Vagina (tissue), 2 donors: ENCODE data around the gene SLC44A3. TPM values are rescaled to one million over a fixed set of nuclear protein-coding genes. Genes with fewer than 3 reads are reported as not detected.
A peak's percentile ranks its signal among the peaks of the same experiment; 100 is the strongest.

Experiments
- DNase-seq, 2 donors: peaks; one replicate each; pipeline ENCODE4 v3.0.0-alpha.2; 2017; ENCODE audit errors: extremely low spot score in 2 of 2
- H3K27ac ChIP-seq: fragments of 200-600 bp; sonication (generic); one replicate; pipeline ENCODE4 v1.5.1; 2019
- H3K27me3 ChIP-seq: fragments of 200-600 bp; sonication (generic); one replicate; pipeline ENCODE4 v1.5.1; 2019
- H3K36me3 ChIP-seq, 2 donors: fragments of 200-600 bp; sonication (generic); one replicate each; pipeline ENCODE4 v1.5.1; 2017 to 2019
- H3K4me1 ChIP-seq: fragments of 200-600 bp; sonication (generic); one replicate; pipeline ENCODE4 v1.5.1; 2019
- H3K4me3 ChIP-seq, 2 donors: fragments of 200-600 bp; sonication (generic); 1 replicate in 1 of 2; 2 replicates in 1 of 2; pipeline ENCODE4 v1.5.1; 2016 to 2019
- H3K9me3 ChIP-seq: fragments of 200-600 bp; sonication (generic); one replicate; pipeline ENCODE4 v1.5.1; 2019
- POLR2A ChIP-seq, 2 donors: fragments of 450-650 bp; IDR thresholded peaks; one replicate each; pipeline ENCODE4 v1.6.1; 2017; ENCODE audit warnings: antibody characterized with exemption in 2 of 2, mild to moderate bottlenecking in 2 of 2, moderate library complexity in 2 of 2
- POLR2AphosphoS5 ChIP-seq, 2 donors: sonication (generic); formaldehyde crosslinking; IDR thresholded peaks; one replicate each; pipeline ENCODE4 v1.9.0; 2017; ENCODE audit warnings: antibody characterized with exemption in 2 of 2, mild to moderate bottlenecking in 2 of 2, low read depth in 1 of 2; ENCODE audit not compliant: insufficient read depth in 1 of 2
- intact Hi-C: fragments of 100-400 bp; cut with DNase I; formaldehyde crosslinking; loops from one replicate; pipeline ENCODE4 v1.15.1; 2023
- total RNA-seq: library from RNA; depleted of rRNA; stranded (reverse); fragments of >200 nt; gene quantifications from one replicate; pipeline ENCODE4 v1.2.3, GENCODE V29; 2016
- TF ChIP-seq, protein P1 (sequence below), 3 experiments: fragments of 450-650 bp in 2 of 3; fragments of 200-600 bp in 1 of 3; sonication (generic) in 1 of 3; IDR thresholded peaks; one replicate each; pipeline ENCODE4 v1.5.1; 2017 to 2019; ENCODE audit warnings: antibody characterized with exemption in 3 of 3, mild to moderate bottlenecking in 2 of 3, moderate library complexity in 2 of 3

SLC44A3 gene
- total RNA-seq, 1 donor from 2014 or later, result 6.6 TPM

DNA sequence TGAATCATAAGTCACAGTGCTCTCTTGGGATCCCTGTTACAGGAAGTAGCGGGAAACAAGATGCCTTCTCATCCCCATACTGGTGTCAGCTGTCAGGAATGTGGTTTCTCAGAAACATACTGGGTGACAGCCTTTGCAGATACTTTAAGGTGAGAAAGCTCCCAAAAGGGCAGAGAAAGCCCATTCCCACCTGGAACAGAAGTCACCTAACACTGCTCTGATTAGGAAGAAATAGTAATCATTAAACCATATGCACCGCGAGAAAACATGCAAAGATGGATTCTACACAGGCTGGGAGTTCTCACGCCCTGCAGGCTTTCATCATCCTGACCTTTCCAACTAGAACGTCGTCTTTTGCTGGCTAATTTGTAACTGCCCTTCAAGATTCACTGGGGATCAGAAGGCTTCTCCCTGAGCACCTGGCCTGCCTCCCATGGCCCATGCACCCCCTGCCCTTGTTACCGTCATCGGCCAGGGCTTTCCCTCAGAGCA, 46.2 kb upstream of the SLC44A3 start:
- no peak for DNase-seq
- Histone ChIP-seq H3K4me1 (no peaks in the 10 kb centered on the region), H3K27ac (no peak overlapping the region), H3K9me3 (no peaks in the 10 kb centered on the region), H3K27me3 (no peaks in the 10 kb centered on the region), H3K4me3 (no peak overlapping the region), H3K36me3 (no peaks in the 10 kb centered on the region)
- intact Hi-C loops, result no loop called here
- TF ChIP-seq, protein P1, sequence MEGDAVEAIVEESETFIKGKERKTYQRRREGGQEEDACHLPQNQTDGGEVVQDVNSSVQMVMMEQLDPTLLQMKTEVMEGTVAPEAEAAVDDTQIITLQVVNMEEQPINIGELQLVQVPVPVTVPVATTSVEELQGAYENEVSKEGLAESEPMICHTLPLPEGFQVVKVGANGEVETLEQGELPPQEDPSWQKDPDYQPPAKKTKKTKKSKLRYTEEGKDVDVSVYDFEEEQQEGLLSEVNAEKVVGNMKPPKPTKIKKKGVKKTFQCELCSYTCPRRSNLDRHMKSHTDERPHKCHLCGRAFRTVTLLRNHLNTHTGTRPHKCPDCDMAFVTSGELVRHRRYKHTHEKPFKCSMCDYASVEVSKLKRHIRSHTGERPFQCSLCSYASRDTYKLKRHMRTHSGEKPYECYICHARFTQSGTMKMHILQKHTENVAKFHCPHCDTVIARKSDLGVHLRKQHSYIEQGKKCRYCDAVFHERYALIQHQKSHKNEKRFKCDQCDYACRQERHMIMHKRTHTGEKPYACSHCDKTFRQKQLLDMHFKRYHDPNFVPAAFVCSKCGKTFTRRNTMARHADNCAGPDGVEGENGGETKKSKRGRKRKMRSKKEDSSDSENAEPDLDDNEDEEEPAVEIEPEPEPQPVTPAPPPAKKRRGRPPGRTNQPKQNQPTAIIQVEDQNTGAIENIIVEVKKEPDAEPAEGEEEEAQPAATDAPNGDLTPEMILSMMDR (IDR thresholded peaks at IDR 0.05), result no peak
- no peak for TF ChIP-seq POLR2A (IDR thresholded peaks at IDR 0.05)
- no peak for TF ChIP-seq POLR2AphosphoS5 (IDR thresholded peaks at IDR 0.05; ENCODE audit: insufficient read depth in 1 of 2, low read depth in 1 of 2)

DNA sequence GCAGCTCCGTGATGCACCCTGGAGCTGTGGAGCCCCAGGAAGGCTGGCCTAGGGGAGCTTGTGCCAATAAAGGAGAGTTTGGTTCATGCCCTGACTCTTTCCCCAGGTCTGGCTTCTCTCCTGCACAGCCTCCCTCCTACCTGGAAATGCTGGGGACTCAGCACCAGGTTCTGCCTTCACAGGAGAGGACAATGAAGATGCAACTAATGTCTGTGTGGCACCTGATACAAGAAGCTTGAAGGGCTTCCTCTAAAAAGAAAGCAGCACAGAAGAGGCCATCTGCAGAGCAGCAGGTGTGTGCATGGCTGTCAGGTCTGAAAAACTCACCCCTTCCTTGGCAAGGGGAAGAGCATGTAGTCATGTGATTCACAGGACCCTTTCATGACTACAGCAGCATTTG, 43.7 kb upstream of the SLC44A3 start:
- DNase-seq, result no peak
- H3K4me1 ChIP-seq, result no peaks in the 10 kb centered on the region
- H3K27me3 ChIP-seq, result no peaks in the 10 kb centered on the region
- no peaks in the 10 kb centered on the region for H3K9me3 ChIP-seq
- no peaks in the 10 kb centered on the region for H3K36me3 ChIP-seq
- no peak overlapping the region for H3K4me3 ChIP-seq
- intact Hi-C loops, result no loop called here
- H3K27ac ChIP-seq, result no peak overlapping the region
- no peak for TF ChIP-seq POLR2AphosphoS5 (IDR thresholded peaks at IDR 0.05; ENCODE audit: insufficient read depth in 1 of 2, low read depth in 1 of 2)
- no peak for TF ChIP-seq POLR2A (IDR thresholded peaks at IDR 0.05)
- TF ChIP-seq, protein P1 (IDR thresholded peaks at IDR 0.05), result no peak

DNA sequence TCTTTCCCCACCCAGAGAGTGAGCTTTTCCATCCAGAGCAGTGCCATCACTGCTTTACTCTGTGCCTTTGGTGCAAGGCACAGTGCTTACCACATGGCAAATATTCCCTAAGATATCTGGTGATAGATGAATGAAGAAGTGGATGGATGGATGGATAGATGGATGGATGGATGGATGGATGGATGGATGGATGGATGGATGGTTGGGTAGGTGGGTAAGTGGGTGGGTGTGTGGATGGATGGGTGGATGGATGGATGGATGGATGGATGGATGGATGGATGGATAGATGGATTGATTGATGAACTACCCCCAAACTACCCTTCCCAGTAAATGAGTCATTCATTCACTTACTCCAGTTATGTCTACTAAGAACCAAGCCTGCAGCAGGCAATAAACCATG, 42.9 kb upstream of the SLC44A3 start:
- intact Hi-C loops, result no loop called here
- Histone ChIP-seq H3K4me1 (no peaks in the 10 kb centered on the region), H3K27ac (no peak overlapping the region), H3K4me3 (no peak overlapping the region), H3K36me3 (no peaks in the 10 kb centered on the region), H3K9me3 (no peaks in the 10 kb centered on the region), H3K27me3 (no peaks in the 10 kb centered on the region)
- no peak for DNase-seq
- TF ChIP-seq POLR2AphosphoS5 (IDR thresholded peaks at IDR 0.05; ENCODE audit: insufficient read depth in 1 of 2, low read depth in 1 of 2), result no peak

DNA sequence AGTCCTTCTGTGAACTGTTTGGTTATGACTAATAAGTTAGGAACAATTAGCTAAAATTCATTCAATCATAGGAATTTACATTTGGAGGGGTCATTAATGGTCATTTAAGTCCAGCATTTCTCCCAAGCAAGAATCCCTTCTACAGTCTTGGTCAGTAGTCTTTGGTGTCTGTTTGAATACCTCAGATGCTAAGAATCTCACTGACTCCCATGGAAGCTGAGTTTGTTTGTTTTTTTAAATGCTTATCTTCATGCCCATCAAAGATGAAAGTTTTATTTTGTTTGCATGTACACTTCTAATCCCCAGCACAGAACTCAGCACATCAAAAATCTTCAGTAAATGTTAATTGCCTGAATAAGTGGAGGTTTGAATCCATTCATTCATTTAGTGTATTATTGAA, 41.3 kb upstream of the SLC44A3 start:
- H3K27me3 ChIP-seq, result no peaks in the 10 kb centered on the region
- intact Hi-C loops, result no loop called here
- no peak for DNase-seq
- no peak overlapping the region for H3K4me3 ChIP-seq
- H3K27ac ChIP-seq, result no peak overlapping the region
- TF ChIP-seq POLR2AphosphoS5 (IDR thresholded peaks at IDR 0.05; ENCODE audit: insufficient read depth in 1 of 2, low read depth in 1 of 2) (no peak), POLR2A (IDR thresholded peaks at IDR 0.05) (no peak)
- TF ChIP-seq, protein P1 (IDR thresholded peaks at IDR 0.05), result no peak
- H3K4me1 ChIP-seq, result peaks cover 13% of the 10 kb centered on the region
- H3K9me3 ChIP-seq, result no peaks in the 10 kb centered on the region
- H3K36me3 ChIP-seq, result no peaks in the 10 kb centered on the region

DNA sequence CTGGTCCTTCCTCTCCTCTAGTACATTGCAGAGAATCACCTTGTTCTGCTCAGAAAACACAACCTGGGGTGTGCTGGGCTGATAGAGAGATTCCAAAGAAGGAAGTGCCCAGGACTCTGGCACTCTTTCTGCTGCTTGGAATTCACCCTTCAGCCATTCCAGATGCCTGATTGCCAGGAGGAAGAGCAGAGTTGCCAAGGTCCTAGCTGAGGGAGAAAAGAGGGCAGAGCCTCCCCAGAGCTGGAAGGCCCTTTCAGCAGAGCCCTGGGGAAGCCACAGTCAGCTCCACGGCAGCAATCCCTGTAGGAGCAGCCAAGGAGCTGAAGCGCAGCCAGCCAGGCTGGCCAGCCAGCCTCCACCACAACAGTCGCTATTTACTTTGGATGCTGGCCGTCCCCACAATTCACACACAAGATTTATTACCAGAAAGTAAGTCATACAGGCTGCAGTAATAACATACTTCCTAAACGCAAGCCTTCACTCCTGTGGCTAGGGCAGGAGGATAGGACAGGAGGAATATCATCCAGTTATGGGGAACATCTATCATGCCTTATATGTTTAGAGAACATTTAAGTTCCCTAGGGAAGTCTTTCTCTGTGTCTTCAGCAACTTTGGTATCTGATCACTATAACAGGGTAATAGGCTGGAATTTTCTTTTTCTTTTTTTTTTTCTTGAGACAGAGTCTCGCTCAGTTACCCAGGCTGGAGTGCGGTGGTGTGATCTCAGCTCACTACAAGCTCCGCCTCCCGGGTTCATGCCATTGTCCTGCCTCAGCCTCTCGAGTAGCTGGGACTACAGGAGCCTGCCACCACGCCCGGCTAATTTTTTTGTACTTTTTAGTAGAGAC, 36.6 kb upstream of the SLC44A3 start:
- intact Hi-C loops, result no loop called here

More for the DNA sequence above, 36.6 kb upstream of the SLC44A3 start:
- peaks cover 24% of the 10 kb centered on the region for H3K4me1 ChIP-seq
- H3K9me3 ChIP-seq, result no peaks in the 10 kb centered on the region
- no peaks in the 10 kb centered on the region for H3K36me3 ChIP-seq
- H3K27me3 ChIP-seq, result no peaks in the 10 kb centered on the region
- peak overlapping the region; percentile 73 for H3K27ac ChIP-seq
- TF ChIP-seq POLR2A (IDR thresholded peaks at IDR 0.05) (no peak), POLR2AphosphoS5 (IDR thresholded peaks at IDR 0.05; ENCODE audit: insufficient read depth in 1 of 2, low read depth in 1 of 2) (peak; percentile 77 to 82)
- TF ChIP-seq, protein P1 (IDR thresholded peaks at IDR 0.05), result no peak
- no peak overlapping the region for H3K4me3 ChIP-seq
- DNase-seq, result no peak
